Measurements from ENCODE around the gene R3HDM4.

R3HDM4 gene

DNA sequence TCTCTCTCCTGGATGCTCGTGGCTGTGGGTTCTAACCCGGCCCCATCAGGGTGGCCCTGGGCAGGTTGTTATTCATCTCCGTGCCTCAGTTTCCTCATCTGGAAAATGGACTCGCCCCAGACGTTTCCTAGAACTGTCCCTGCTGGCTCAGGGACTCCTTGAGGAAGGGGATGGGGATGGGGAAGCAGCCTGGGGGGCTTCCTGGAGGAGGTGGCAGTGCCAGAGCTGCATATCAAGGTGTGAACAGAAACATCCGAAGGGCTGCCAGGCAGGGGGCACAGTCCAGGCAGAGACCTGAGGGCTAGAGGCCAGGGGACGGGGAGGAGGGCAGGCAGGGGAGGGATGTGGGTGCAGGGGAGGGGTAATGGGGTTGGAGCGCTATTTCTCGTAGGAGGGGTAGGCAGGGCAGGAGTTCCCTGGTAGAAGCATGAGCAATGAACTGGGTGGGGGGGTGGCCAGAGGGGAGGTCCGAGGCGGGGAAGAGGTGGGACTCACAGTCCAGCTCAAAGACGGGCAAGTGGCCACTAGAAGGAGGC lies 64.6 kb downstream of the R3HDM4 start:
- TF ChIP-seq, protein P1, sequence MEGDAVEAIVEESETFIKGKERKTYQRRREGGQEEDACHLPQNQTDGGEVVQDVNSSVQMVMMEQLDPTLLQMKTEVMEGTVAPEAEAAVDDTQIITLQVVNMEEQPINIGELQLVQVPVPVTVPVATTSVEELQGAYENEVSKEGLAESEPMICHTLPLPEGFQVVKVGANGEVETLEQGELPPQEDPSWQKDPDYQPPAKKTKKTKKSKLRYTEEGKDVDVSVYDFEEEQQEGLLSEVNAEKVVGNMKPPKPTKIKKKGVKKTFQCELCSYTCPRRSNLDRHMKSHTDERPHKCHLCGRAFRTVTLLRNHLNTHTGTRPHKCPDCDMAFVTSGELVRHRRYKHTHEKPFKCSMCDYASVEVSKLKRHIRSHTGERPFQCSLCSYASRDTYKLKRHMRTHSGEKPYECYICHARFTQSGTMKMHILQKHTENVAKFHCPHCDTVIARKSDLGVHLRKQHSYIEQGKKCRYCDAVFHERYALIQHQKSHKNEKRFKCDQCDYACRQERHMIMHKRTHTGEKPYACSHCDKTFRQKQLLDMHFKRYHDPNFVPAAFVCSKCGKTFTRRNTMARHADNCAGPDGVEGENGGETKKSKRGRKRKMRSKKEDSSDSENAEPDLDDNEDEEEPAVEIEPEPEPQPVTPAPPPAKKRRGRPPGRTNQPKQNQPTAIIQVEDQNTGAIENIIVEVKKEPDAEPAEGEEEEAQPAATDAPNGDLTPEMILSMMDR (conservative IDR thresholded peaks at IDR 0.05; ENCODE audit: low read length) = no peak
- no peak for TF ChIP-seq EZH2phosphoT487 (IDR thresholded peaks at IDR 0.05; ENCODE audit: borderline replicate concordance)
- Histone ChIP-seq H3F3A (ENCODE audit: low read depth) (no peaks in the 10 kb centered on the region), H3K9me2 (replicated peaks; ENCODE audit: low read depth, low read length) (no peaks in the 10 kb centered on the region), H3K9me3 (ENCODE audit: insufficient read depth, low read depth, low read length) (no peaks in the 10 kb centered on the region), H2AFZ (ENCODE audit: low read length) (no peak overlapping the region), H3K4me1 (ENCODE audit: insufficient read depth, low read length, poor library complexity, severe bottlenecking) (no peaks in the 10 kb centered on the region), H3K9ac (ENCODE audit: low read depth, low read length, poor library complexity, severe bottlenecking) (no peak overlapping the region), H3K79me2 (ENCODE audit: insufficient read depth, low read length) (no peaks in the 10 kb centered on the region), H3K4me2 (ENCODE audit: low read depth, low read length, poor library complexity, severe bottlenecking) (no peak overlapping the region), H3K36me3 (ENCODE audit: insufficient read depth, low read length) (no peaks in the 10 kb centered on the region), H3K27me3 (ENCODE audit: insufficient read depth, low read length, poor library complexity, severe bottlenecking) (no peaks in the 10 kb centered on the region), H3K4me3 (ENCODE audit: low read length, poor library complexity, severe bottlenecking) (no peak overlapping the region), H4K20me1 (ENCODE audit: insufficient read depth, low read length, poor library complexity, severe bottlenecking) (no peaks in the 10 kb centered on the region)

All from Loucy (cell line).